HG03565 (cell line): ENCODE results near the gene SEPSECS.
"Not testable (repeated sequence)": the region's sequence is repeated elsewhere in the genome, so short reads cannot be mapped to it uniquely, and the experiment has no call there.

ENCODE experiments used
- ATAC-seq: cut with Tn5 transposase; IDR thresholded peaks from one replicate; pipeline ENCODE4 v1.9.1; 2021; ENCODE audit warnings: mild to moderate bottlenecking, moderate library complexity; ENCODE audit not compliant: unreplicated experiment

Gene SEPSECS

GRCh38 chr4:25088093-25088952, 71.9 kb downstream of the SEPSECS start:
- peak; percentile 48 for ATAC-seq

- ATAC-seq, result no peak
These were observed 74.6 kb downstream of the SEPSECS start for GRCh38 chr4:25085671-25086070.

- ATAC-seq, result not testable (repeated sequence)
These were observed 76.8 kb downstream of the SEPSECS start for GRCh38 chr4:25083441-25083840.

GRCh38 chr4:25081866-25082471, 78.3 kb downstream of the SEPSECS start:
- ATAC-seq, result no peak

- no peak for ATAC-seq
These were observed 79.7 kb downstream of the SEPSECS start for GRCh38 chr4:25080571-25080970.

GRCh38 chr4:25078523-25078922, 81.7 kb downstream of the SEPSECS start:
- no peak for ATAC-seq

- no peak for ATAC-seq
These were observed 83.4 kb downstream of the SEPSECS start for GRCh38 chr4:25076625-25077398.

GRCh38 chr4:25075851-25076250, 84.4 kb downstream of the SEPSECS start:
- no peak for ATAC-seq

GRCh38 chr4:25075129-25075528, 85.1 kb downstream of the SEPSECS start:
- no peak for ATAC-seq

- no peak for ATAC-seq
These were observed 89.7 kb downstream of the SEPSECS start for GRCh38 chr4:25070545-25070944.
